SK-N-SH treated with all-trans-retinoic acid at 6 μM for 48 hours (cell line): ENCODE measurements around the gene PFKFB2.

Experiments used
- ARNTL ChIP-seq: fragments of 450-650 bp; formaldehyde crosslinking; IDR thresholded peaks from 2 replicates; pipeline ENCODE4 v1.5.0; 2020; ENCODE audit warnings: low read depth, mild to moderate bottlenecking, moderate library complexity, borderline replicate concordance
- ESRRG ChIP-seq: fragments of 250-450 bp; sonication (Bioruptor Pico); IDR thresholded peaks from 2 replicates; pipeline ENCODE4 v1.6.1; 2021; ENCODE audit warnings: mild to moderate bottlenecking
- GLIS3 ChIP-seq: fragments of 250-450 bp; sonication (Bioruptor Pico); IDR thresholded peaks from 2 replicates; pipeline ENCODE4 v1.5.0; 2020; ENCODE audit warnings: mild to moderate bottlenecking, moderate library complexity
- ISL1 ChIP-seq: fragments of 250-450 bp; sonication (Bioruptor Pico); IDR thresholded peaks from 2 replicates; pipeline ENCODE4 v2.1.2; 2022; ENCODE audit warnings: mild to moderate bottlenecking, moderate library complexity
- PPARA ChIP-seq: fragments of 250-450 bp; sonication (Bioruptor Pico); IDR thresholded peaks from 2 replicates; pipeline ENCODE4 v1.5.0; 2020; ENCODE audit warnings: mild to moderate bottlenecking, borderline replicate concordance
- RARB ChIP-seq: fragments of 250-450 bp; sonication (Bioruptor Pico); IDR thresholded peaks from 2 replicates; pipeline ENCODE4 v1.8.0; 2021; ENCODE audit warnings: mild to moderate bottlenecking, moderate library complexity
- TOX ChIP-seq: fragments of 250-450 bp; sonication (Bioruptor Pico); IDR thresholded peaks from 2 replicates; pipeline ENCODE4 v1.8.0; 2021; ENCODE audit warnings: mild to moderate bottlenecking, moderate library complexity, borderline replicate concordance
- ZC3H10 ChIP-seq: fragments of 250-450 bp; sonication (Bioruptor Pico); IDR thresholded peaks from 2 replicates; pipeline ENCODE4 v1.5.1; 2021; ENCODE audit warnings: mild to moderate bottlenecking, moderate library complexity
- ZFP3 ChIP-seq: fragments of 250-450 bp; sonication (Bioruptor Pico); IDR thresholded peaks from 2 replicates; pipeline ENCODE4 v1.5.0; 2020; ENCODE audit warnings: mild to moderate bottlenecking, moderate library complexity
- ZFP30 ChIP-seq: fragments of 450-650 bp; formaldehyde crosslinking; IDR thresholded peaks from 2 replicates; pipeline ENCODE4 v1.5.0; 2022; ENCODE audit warnings: mild to moderate bottlenecking, moderate library complexity
- ZNF8 ChIP-seq: fragments of 450-650 bp; formaldehyde crosslinking; IDR thresholded peaks from 2 replicates; pipeline ENCODE4 v1.5.0; 2020; ENCODE audit warnings: mild to moderate bottlenecking, moderate library complexity
- TF ChIP-seq, protein P1 (sequence below): fragments of 250-450 bp; sonication (Bioruptor Pico); IDR thresholded peaks from 2 replicates; pipeline ENCODE4 v1.5.1; 2020; ENCODE audit warnings: low read depth, mild to moderate bottlenecking, moderate library complexity
- TF ChIP-seq, protein P2 (sequence below): fragments of 250-450 bp; sonication (Bioruptor Pico); IDR thresholded peaks from 2 replicates; pipeline ENCODE4 v1.8.0; 2020; ENCODE audit warnings: mild to moderate bottlenecking, moderate library complexity, borderline replicate concordance

- TF ChIP-seq ZFP30 (CRISPR knock-in tag): no peak
- no peak for TF ChIP-seq ZFP3 (CRISPR knock-in tag)
- TF ChIP-seq ESRRG (CRISPR knock-in tag): no peak
- no peak for TF ChIP-seq RARB (CRISPR knock-in tag)
- TF ChIP-seq, protein P1, sequence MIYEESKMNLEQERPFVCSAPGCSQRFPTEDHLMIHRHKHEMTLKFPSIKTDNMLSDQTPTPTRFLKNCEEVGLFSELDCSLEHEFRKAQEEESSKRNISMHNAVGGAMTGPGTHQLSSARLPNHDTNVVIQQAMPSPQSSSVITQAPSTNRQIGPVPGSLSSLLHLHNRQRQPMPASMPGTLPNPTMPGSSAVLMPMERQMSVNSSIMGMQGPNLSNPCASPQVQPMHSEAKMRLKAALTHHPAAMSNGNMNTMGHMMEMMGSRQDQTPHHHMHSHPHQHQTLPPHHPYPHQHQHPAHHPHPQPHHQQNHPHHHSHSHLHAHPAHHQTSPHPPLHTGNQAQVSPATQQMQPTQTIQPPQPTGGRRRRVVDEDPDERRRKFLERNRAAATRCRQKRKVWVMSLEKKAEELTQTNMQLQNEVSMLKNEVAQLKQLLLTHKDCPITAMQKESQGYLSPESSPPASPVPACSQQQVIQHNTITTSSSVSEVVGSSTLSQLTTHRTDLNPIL: no peak
- no peak for TF ChIP-seq PPARA (CRISPR knock-in tag)
- no peak for TF ChIP-seq GLIS3 (CRISPR knock-in tag)
- no peak for TF ChIP-seq ARNTL (CRISPR knock-in tag)
- no peak for TF ChIP-seq TOX
- TF ChIP-seq ZC3H10 (CRISPR knock-in tag): no peak
- no peak for TF ChIP-seq ISL1 (CRISPR knock-in tag)
- TF ChIP-seq, protein P2, sequence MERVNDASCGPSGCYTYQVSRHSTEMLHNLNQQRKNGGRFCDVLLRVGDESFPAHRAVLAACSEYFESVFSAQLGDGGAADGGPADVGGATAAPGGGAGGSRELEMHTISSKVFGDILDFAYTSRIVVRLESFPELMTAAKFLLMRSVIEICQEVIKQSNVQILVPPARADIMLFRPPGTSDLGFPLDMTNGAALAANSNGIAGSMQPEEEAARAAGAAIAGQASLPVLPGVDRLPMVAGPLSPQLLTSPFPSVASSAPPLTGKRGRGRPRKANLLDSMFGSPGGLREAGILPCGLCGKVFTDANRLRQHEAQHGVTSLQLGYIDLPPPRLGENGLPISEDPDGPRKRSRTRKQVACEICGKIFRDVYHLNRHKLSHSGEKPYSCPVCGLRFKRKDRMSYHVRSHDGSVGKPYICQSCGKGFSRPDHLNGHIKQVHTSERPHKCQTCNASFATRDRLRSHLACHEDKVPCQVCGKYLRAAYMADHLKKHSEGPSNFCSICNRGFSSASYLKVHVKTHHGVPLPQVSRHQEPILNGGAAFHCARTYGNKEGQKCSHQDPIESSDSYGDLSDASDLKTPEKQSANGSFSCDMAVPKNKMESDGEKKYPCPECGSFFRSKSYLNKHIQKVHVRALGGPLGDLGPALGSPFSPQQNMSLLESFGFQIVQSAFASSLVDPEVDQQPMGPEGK: no peak
- no peak for TF ChIP-seq ZNF8 (CRISPR knock-in tag)
These were observed 34.4 kb upstream of the PFKFB2 start for GRCh38 chr1:207018707-207019106.
